Trophoblast cell (in vitro differentiated cells and primary cell): ENCODE data around the gene CCDC146.
A peak's percentile ranks its signal among the peaks of the same experiment; 100 is the strongest.

ENCODE experiments used
- DNase-seq, 2 donors: peaks; one replicate each; pipeline ENCODE4 v3.0.0-alpha.2; 2016
- H2AFZ ChIP-seq: 2 replicates; pipeline ENCODE4 v1.6.1; 2013; ENCODE audit warnings: low read length, moderate library complexity, mild to moderate bottlenecking; ENCODE audit not compliant: insufficient read depth, poor library complexity
- H2AK5ac ChIP-seq: 2 replicates; pipeline ENCODE4 v1.6.1; 2013; ENCODE audit warnings: mild to moderate bottlenecking, low read length
- H2BK120ac ChIP-seq: 2 replicates; pipeline ENCODE4 v1.6.1; 2013; ENCODE audit warnings: low read length, mild to moderate bottlenecking, moderate library complexity; ENCODE audit not compliant: insufficient read depth, poor library complexity
- H2BK12ac ChIP-seq: 2 replicates; pipeline ENCODE4 v1.6.1; 2013; ENCODE audit warnings: mild to moderate bottlenecking, low read length, moderate library complexity
- H2BK5ac ChIP-seq: 2 replicates; pipeline ENCODE4 v1.6.1; 2013; ENCODE audit warnings: low read length, low read depth, moderate library complexity, mild to moderate bottlenecking; ENCODE audit not compliant: poor library complexity
- H3K14ac ChIP-seq: 2 replicates; pipeline ENCODE4 v1.6.1; 2013; ENCODE audit warnings: mild to moderate bottlenecking, low read length
- H3K18ac ChIP-seq: 2 replicates; pipeline ENCODE4 v1.6.1; 2013; ENCODE audit warnings: mild to moderate bottlenecking, low read length
- H3K23ac ChIP-seq: 2 replicates; pipeline ENCODE4 v1.6.1; 2013; ENCODE audit warnings: low read length
- H3K27ac ChIP-seq: 2 replicates; pipeline ENCODE4 v1.5.1; 2013; ENCODE audit warnings: low read depth, mild to moderate bottlenecking, inconsistent platforms, low read length, moderate library complexity
- H3K27me3 ChIP-seq: 2 replicates; pipeline ENCODE4 v1.6.1; 2013; ENCODE audit warnings: inconsistent platforms, mild to moderate bottlenecking, low read length, moderate library complexity; ENCODE audit not compliant: insufficient read depth
- H3K36me3 ChIP-seq, 2 experiments: 1 replicate in 1 of 2; 2 replicates in 1 of 2; pipeline ENCODE4 v1.6.1; 2013; ENCODE audit warnings: low read length in 2 of 2, mild to moderate bottlenecking in 2 of 2, moderate library complexity in 1 of 2; ENCODE audit not compliant: insufficient read depth in 2 of 2, control insufficient read depth in 1 of 2
- H3K4ac ChIP-seq: 2 replicates; pipeline ENCODE4 v1.6.1; 2013; ENCODE audit warnings: low read depth, mild to moderate bottlenecking, low read length, moderate library complexity
- H3K4me1 ChIP-seq, 2 experiments: 1 replicate in 1 of 2; 2 replicates in 1 of 2; pipeline ENCODE4 v1.6.1; 2013; ENCODE audit warnings: low read length in 2 of 2, mild to moderate bottlenecking in 2 of 2, moderate library complexity in 1 of 2; ENCODE audit not compliant: insufficient read depth in 2 of 2, control insufficient read depth in 1 of 2
- H3K4me2 ChIP-seq: 2 replicates; pipeline ENCODE4 v1.6.1; 2013; ENCODE audit warnings: inconsistent platforms, mild to moderate bottlenecking, low read length, moderate library complexity
- H3K4me3 ChIP-seq: 2 replicates; pipeline ENCODE4 v1.5.1; 2013; ENCODE audit warnings: mild to moderate bottlenecking, low read depth, low read length, inconsistent platforms
- H3K79me1 ChIP-seq: one replicate; pipeline ENCODE4 v1.6.1; 2013; ENCODE audit warnings: low read length
- H3K79me2 ChIP-seq: 2 replicates; pipeline ENCODE4 v1.6.1; 2013; ENCODE audit warnings: low read length, mild to moderate bottlenecking; ENCODE audit not compliant: control insufficient read depth, insufficient read depth, poor library complexity
- H3K9ac ChIP-seq: 2 replicates; pipeline ENCODE4 v1.6.1; 2013; ENCODE audit warnings: mild to moderate bottlenecking, low read length
- H3K9me3 ChIP-seq: 2 replicates; pipeline ENCODE4 v1.6.1; 2013; ENCODE audit warnings: low read depth, mild to moderate bottlenecking, control low read depth, inconsistent platforms, low read length; ENCODE audit not compliant: insufficient read depth
- H4K12ac ChIP-seq: 2 replicates; pipeline ENCODE4 v1.6.1; 2013; ENCODE audit warnings: low read depth, mild to moderate bottlenecking, low read length, moderate library complexity
- H4K8ac ChIP-seq: 2 replicates; pipeline ENCODE4 v1.6.1; 2013; ENCODE audit warnings: low read depth, mild to moderate bottlenecking, low read length, moderate library complexity
- H4K91ac ChIP-seq: one replicate; pipeline ENCODE4 v1.6.1; 2013; ENCODE audit warnings: low read depth, mild to moderate bottlenecking, low read length, moderate library complexity
- WGBS: extraction: QIAGEN DNeasy Blood & Tissue Kit; methylation state at CpG from one replicate; pipeline ENCODE4 v1.1.7; 2013; ENCODE audit warnings: missing lambda C conversion rate; ENCODE audit not compliant: insufficient read length, insufficient coverage; ENCODE audit errors: extremely low coverage; 5-methylcytosine and 5-hydroxymethylcytosine counted together

Gene CCDC146

DNA sequence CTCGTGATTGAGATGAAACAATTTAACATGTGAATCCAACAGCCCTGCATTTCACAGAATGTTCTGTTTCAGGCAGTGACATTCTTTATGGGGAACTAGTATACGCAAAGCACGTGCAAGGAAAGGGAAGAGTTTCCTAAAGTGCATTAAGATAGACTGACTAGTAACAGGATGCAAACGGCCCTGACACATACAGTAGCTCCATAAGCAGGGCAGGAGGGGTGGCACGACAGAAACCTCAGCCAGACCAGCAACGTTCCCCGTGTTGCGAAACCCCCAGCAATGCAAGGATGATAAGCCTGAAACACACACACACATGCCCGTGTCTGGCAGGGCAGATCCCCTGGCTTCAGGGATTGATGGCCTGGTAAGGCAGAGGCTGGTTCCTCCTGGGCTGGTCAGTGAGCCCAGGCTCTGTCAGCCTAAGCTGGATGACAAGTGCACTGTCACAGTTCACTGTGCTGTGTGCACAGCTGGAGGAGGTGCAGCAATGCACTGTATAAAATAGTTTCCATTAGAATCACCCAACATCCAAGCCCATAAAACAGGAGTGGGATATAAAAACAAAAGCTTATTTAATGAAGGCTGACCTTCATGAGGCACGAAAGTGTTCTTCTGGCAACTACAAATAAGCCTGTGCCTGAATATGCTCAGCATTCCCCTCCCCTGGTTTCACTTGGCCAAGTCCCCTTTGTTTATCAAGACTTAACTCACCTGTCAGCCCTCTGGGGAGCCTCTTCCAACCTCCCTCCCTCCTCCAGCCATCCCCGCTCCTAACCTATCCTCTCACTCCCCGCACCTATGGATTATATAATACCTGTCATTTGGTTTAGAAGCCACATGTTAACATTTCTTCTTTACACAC, 204.9 kb downstream of the CCDC146 start:
- H4K8ac ChIP-seq: no peak overlapping the region
- no peak overlapping the region for H3K18ac ChIP-seq
- no peak overlapping the region for H3K27ac ChIP-seq
- H3K4me2 ChIP-seq: no peak overlapping the region
- DNase-seq: peak; percentile 84 to 95
- no peak overlapping the region for H4K91ac ChIP-seq
- no peak overlapping the region for H2AFZ ChIP-seq
- no peak overlapping the region for H2BK5ac ChIP-seq
- H3K27me3 ChIP-seq: no peaks in the 10 kb centered on the region
- H3K79me2 ChIP-seq: no peaks in the 10 kb centered on the region
- no peak overlapping the region for H3K14ac ChIP-seq
- H4K12ac ChIP-seq: no peak overlapping the region
- no peaks in the 10 kb centered on the region for H3K79me1 ChIP-seq
- H2AK5ac ChIP-seq: no peak overlapping the region
- H3K23ac ChIP-seq: no peak overlapping the region
- peaks cover 6 to 18% of the 10 kb centered on the region in 2 experiments for H3K4me1 ChIP-seq
- no peak overlapping the region for H2BK12ac ChIP-seq
- no CpG with 5 or more reads among the region's 12 CpGs for WGBS
- H3K9me3 ChIP-seq: no peaks in the 10 kb centered on the region
- no peak overlapping the region for H3K4me3 ChIP-seq
- H2BK120ac ChIP-seq: no peak overlapping the region
- no peak overlapping the region for H3K9ac ChIP-seq
- no peak overlapping the region for H3K4ac ChIP-seq
- no peaks in the 10 kb centered on the region for H3K36me3 ChIP-seq

DNA sequence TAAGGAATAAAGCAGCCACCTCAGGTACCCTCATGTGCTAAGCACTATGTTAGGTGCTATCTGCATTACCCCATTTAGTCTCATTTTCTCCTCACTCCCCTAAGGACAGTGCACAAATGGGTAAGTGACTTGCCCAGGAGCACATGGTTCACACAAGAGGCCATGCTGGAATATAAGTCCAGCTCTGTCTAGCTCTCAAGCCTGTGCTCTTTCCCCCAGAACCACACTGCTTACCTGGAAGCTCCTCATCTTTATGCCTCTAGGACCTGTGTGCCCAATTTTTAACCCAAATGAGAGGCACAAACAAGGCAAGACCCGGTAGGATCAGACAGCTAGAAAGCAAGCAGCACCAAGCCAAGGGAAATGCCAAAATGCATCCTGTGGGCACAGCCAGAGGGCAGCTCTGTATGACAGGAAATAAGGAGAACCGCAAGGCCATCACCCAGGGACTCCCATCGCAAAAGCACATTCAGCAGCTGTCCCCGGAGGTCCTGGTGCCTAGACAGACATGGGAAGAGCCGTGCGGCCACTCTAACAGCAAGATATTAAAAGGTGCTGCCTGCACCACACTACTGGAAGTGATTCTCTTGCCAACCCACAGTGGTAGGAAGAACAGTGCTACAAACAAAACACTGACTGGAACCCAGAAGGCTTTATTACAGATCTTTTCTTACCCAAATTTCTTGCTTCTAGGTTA, 205.7 kb downstream of the CCDC146 start:
- no peak overlapping the region for H3K18ac ChIP-seq
- H3K4ac ChIP-seq: no peak overlapping the region
- H2BK12ac ChIP-seq: no peak overlapping the region
- no peak overlapping the region for H3K27ac ChIP-seq
- H2BK120ac ChIP-seq: no peak overlapping the region
- H3K4me2 ChIP-seq: no peak overlapping the region
- no peak overlapping the region for H3K23ac ChIP-seq
- no peaks in the 10 kb centered on the region for H3K27me3 ChIP-seq
- H3K36me3 ChIP-seq: no peaks in the 10 kb centered on the region
- no peaks in the 10 kb centered on the region for H3K79me2 ChIP-seq
- H4K12ac ChIP-seq: no peak overlapping the region
- no peak overlapping the region for H2AFZ ChIP-seq
- no peak overlapping the region for H4K8ac ChIP-seq
- H2AK5ac ChIP-seq: no peak overlapping the region
- DNase-seq: no peak
- H3K14ac ChIP-seq: no peak overlapping the region
- H2BK5ac ChIP-seq: no peak overlapping the region
- no peaks in the 10 kb centered on the region for H3K9me3 ChIP-seq
- H3K4me3 ChIP-seq: no peak overlapping the region
- no peak overlapping the region for H3K9ac ChIP-seq
- no peaks in the 10 kb centered on the region for H3K79me1 ChIP-seq
- H3K4me1 ChIP-seq: peaks cover 6 to 18% of the 10 kb centered on the region in 2 experiments
- H4K91ac ChIP-seq: no peak overlapping the region
- WGBS: no CpG with 5 or more reads among the region's 6 CpGs

DNA sequence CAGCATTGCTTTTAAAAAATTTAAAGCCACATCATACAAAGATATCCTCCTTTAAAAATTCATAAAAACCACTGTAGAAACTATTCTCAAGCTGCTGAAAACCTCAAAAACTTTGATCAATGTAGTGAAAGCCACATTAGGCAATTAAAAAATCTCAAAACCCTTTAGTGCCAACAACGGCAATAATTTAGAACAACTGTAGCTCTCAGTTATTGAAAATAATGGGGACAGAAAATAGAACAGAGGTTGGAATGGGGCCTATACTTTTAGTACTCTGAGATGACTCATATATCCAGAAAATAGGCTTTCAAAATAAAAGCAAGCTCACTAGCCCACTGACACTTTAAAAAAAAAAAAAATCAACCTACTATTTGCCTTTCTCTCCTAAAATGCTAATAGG, 206.3 kb downstream of the CCDC146 start:
- Histone ChIP-seq H4K91ac (no peak overlapping the region), H3K4me3 (no peak overlapping the region), H4K12ac (no peak overlapping the region), H3K4ac (no peak overlapping the region), H2BK120ac (no peak overlapping the region), H4K8ac (no peak overlapping the region), H3K27ac (no peak overlapping the region), H3K27me3 (no peaks in the 10 kb centered on the region), H3K9ac (no peak overlapping the region), H2AFZ (no peak overlapping the region), H2BK5ac (no peak overlapping the region), H3K79me1 (no peaks in the 10 kb centered on the region), H3K23ac (no peak overlapping the region), H3K36me3 (no peaks in the 10 kb centered on the region), H3K14ac (no peak overlapping the region), H3K18ac (no peak overlapping the region), H3K9me3 (no peaks in the 10 kb centered on the region), H3K79me2 (no peaks in the 10 kb centered on the region), H3K4me2 (no peak overlapping the region), H2AK5ac (no peak overlapping the region), H2BK12ac (no peak overlapping the region), H3K4me1 (peaks cover 6 to 18% of the 10 kb centered on the region in 2 experiments)
- DNase-seq: no peak
- WGBS: no CpG with 5 or more reads among the region's 1 CpG

DNA sequence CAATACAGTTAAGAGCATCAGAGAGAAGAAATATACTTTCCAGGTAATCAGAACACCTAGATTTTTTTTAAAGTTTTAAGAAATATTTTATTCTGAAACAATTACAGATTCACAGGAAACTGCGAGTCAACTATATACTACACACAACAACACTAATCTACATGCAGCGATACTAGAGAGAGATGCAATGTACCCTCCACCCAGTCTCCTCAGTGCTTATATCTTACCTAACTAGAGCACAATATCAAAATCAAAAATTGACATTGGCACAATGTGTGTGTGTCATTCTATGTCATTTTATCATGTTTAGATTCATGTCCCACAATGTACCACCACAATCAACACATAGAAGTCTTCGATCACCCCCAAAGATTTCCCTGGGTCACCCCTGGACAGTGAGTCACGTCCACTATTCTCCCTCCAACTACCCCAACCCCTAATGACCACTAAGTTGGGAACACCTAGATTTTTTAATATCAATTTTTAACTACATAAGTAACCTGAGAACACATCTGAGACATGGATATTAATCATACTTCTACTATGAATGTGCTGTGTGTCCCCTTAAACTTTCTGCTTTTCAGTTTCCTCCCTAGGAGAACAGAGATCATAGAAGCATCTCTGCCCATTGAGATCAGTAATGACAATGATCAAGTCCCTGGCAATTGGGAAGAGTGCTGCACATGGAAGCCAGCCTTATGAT, 207.2 kb downstream of the CCDC146 start:
- Histone ChIP-seq H3K4me1 (peaks cover 6 to 18% of the 10 kb centered on the region in 2 experiments), H3K4me2 (no peak overlapping the region), H4K91ac (no peak overlapping the region), H3K27ac (no peak overlapping the region), H4K12ac (no peak overlapping the region), H3K36me3 (no peaks in the 10 kb centered on the region), H3K23ac (no peak overlapping the region), H2AFZ (no peak overlapping the region), H3K9me3 (no peaks in the 10 kb centered on the region), H3K14ac (no peak overlapping the region), H3K79me1 (no peaks in the 10 kb centered on the region), H3K4me3 (no peak overlapping the region), H2BK120ac (no peak overlapping the region), H2BK12ac (no peak overlapping the region), H3K4ac (no peak overlapping the region), H3K18ac (no peak overlapping the region), H4K8ac (no peak overlapping the region), H3K79me2 (no peaks in the 10 kb centered on the region), H2AK5ac (no peak overlapping the region), H3K27me3 (no peaks in the 10 kb centered on the region), H3K9ac (no peak overlapping the region), H2BK5ac (no peak overlapping the region)
- DNase-seq: no peak
- no CpG with 5 or more reads among the region's 4 CpGs for WGBS
